Neutrophil (primary cell): ENCODE data around the gene MYH6.

Experiments
- H3K27ac ChIP-seq: fragments of 200-600 bp; sonication (generic); 2 replicates; pipeline ENCODE4 v1.5.1; 2016; ENCODE audit warnings: mild to moderate bottlenecking, moderate library complexity
- H3K27me3 ChIP-seq: fragments of 200-600 bp; sonication (generic); 2 replicates; pipeline ENCODE4 v1.6.0; 2016; ENCODE audit warnings: mild to moderate bottlenecking
- H3K36me3 ChIP-seq: fragments of 200-600 bp; sonication (generic); 2 replicates; pipeline ENCODE4 v1.5.1; 2017
- H3K4me1 ChIP-seq, 2 experiments: fragments of 200-600 bp in 1 of 2; sonication (generic) in 1 of 2; 1 replicate in 1 of 2; 2 replicates in 1 of 2; pipeline versions ENCODE4 v1.5.1 to v1.6.1; 2013 to 2016; ENCODE audit warnings: low read depth in 1 of 2, low read length in 1 of 2, mild to moderate bottlenecking in 1 of 2, moderate library complexity in 1 of 2; ENCODE audit not compliant: control insufficient read depth in 1 of 2, insufficient read depth in 1 of 2
- H3K4me3 ChIP-seq, 2 experiments: fragments of 200-600 bp in 1 of 2; sonication (generic) in 1 of 2; 1 replicate in 1 of 2; 2 replicates in 1 of 2; pipeline ENCODE4 v1.5.1; 2013 to 2016; ENCODE audit warnings: low read depth in 1 of 2, low read length in 1 of 2, mild to moderate bottlenecking in 1 of 2, moderate library complexity in 1 of 2
- H3K9me3 ChIP-seq: fragments of 200-600 bp; sonication (generic); 2 replicates; pipeline ENCODE4 v1.5.1; 2016
- CTCF ChIP-seq: fragments of 200-600 bp; sonication (generic); IDR thresholded peaks from 2 replicates; pipeline ENCODE4 v1.5.1; 2016; ENCODE audit warnings: antibody characterized with exemption

Gene MYH6

GRCh38 chr14:23359722-23360447 lies 48.2 kb downstream of the MYH6 start:
- no peak overlapping the region for H3K27ac ChIP-seq
- H3K36me3 ChIP-seq: no peaks in the 10 kb centered on the region
- no peaks in the 10 kb centered on the region for H3K4me1 ChIP-seq
- H3K9me3 ChIP-seq: no peaks in the 10 kb centered on the region
- no peak overlapping the region for H3K4me3 ChIP-seq
- peaks cover 70% of the 10 kb centered on the region for H3K27me3 ChIP-seq
- no peak for TF ChIP-seq CTCF

- no peaks in the 10 kb centered on the region for H3K9me3 ChIP-seq
- H3K4me1 ChIP-seq: no peaks in the 10 kb centered on the region
- H3K27me3 ChIP-seq: peaks cover 70% of the 10 kb centered on the region
- no peaks in the 10 kb centered on the region for H3K36me3 ChIP-seq
- no peak for TF ChIP-seq CTCF
- H3K4me3 ChIP-seq: no peak overlapping the region
- H3K27ac ChIP-seq: no peak overlapping the region
These were observed 48.9 kb downstream of the MYH6 start for GRCh38 chr14:23359167-23359626.

- Histone ChIP-seq H3K4me3 (no peak overlapping the region), H3K27me3 (peaks cover 70% of the 10 kb centered on the region), H3K27ac (no peak overlapping the region), H3K36me3 (no peaks in the 10 kb centered on the region), H3K4me1 (no peaks in the 10 kb centered on the region), H3K9me3 (no peaks in the 10 kb centered on the region)
- no peak for TF ChIP-seq CTCF
These were observed 49.4 kb downstream of the MYH6 start for GRCh38 chr14:23358553-23359166.

- no peaks in the 10 kb centered on the region for H3K9me3 ChIP-seq
These were observed 50.0 kb downstream of the MYH6 start for GRCh38 chr14:23358042-23358441.

GRCh38 chr14:23357261-23357660 lies 50.8 kb downstream of the MYH6 start:
- no peak overlapping the region for H3K4me3 ChIP-seq
- H3K36me3 ChIP-seq: no peaks in the 10 kb centered on the region
- peaks cover 0 to 8% of the 10 kb centered on the region in 2 experiments for H3K4me1 ChIP-seq
- no peak overlapping the region for H3K27ac ChIP-seq
- no peak for TF ChIP-seq CTCF
- peaks cover 71% of the 10 kb centered on the region for H3K27me3 ChIP-seq
- no peaks in the 10 kb centered on the region for H3K9me3 ChIP-seq

More at GRCh38 chr14:23358042-23358441, 50.0 kb downstream of the MYH6 start:
- Histone ChIP-seq H3K4me3 (no peak overlapping the region), H3K4me1 (no peaks in the 10 kb centered on the region), H3K36me3 (no peaks in the 10 kb centered on the region), H3K27me3 (peaks cover 70% of the 10 kb centered on the region), H3K27ac (no peak overlapping the region)
- no peak for TF ChIP-seq CTCF
